GM18520 (cell line): ENCODE measurements around the gene PITPNM2.

Experiments used
- ATAC-seq: cut with Tn5 transposase; IDR thresholded peaks from one replicate; pipeline ENCODE4 v1.9.1; 2021; ENCODE audit not compliant: unreplicated experiment

PITPNM2 gene

GRCh38 chr12:123150744-123151456 is at the start of gene PITPNM2:
PITPNM2 (minus strand) TSS chr12:123151090; CDS start chr12:123034590, 116,500 bp downstream.
- peak; percentile 46 for ATAC-seq

GRCh38 chr12:123200414-123200813 is 49.5 kb upstream of the PITPNM2 start:
- no peak for ATAC-seq

GRCh38 chr12:123199936-123200335 is 49.0 kb upstream of the PITPNM2 start:
- ATAC-seq = no peak

GRCh38 chr12:123187637-123188036 is 36.7 kb upstream of the PITPNM2 start:
- no peak for ATAC-seq

GRCh38 chr12:123180171-123180570 is 29.3 kb upstream of the PITPNM2 start:
- ATAC-seq = no peak

- ATAC-seq = no peak
Observed at GRCh38 chr12:123171967-123172366, 21.1 kb upstream of the PITPNM2 start.

- ATAC-seq = no peak
Observed at GRCh38 chr12:123167329-123167728, 16.4 kb upstream of the PITPNM2 start.

- no peak for ATAC-seq
Observed at GRCh38 chr12:123165537-123165936, 14.6 kb upstream of the PITPNM2 start.

- ATAC-seq = no peak
Observed at GRCh38 chr12:123164710-123165261, 13.9 kb upstream of the PITPNM2 start.

GRCh38 chr12:123164222-123164621 is 13.3 kb upstream of the PITPNM2 start:
- ATAC-seq = no peak

- no peak for ATAC-seq
Observed at GRCh38 chr12:123163227-123163626, 12.3 kb upstream of the PITPNM2 start.

- no peak for ATAC-seq
Observed at GRCh38 chr12:123160801-123161487, 10.1 kb upstream of the PITPNM2 start.

GRCh38 chr12:123153906-123154305 is 3.0 kb upstream of the PITPNM2 start:
- ATAC-seq = no peak

GRCh38 chr12:123152833-123153232 is 1.9 kb upstream of the PITPNM2 start:
- ATAC-seq = no peak

GRCh38 chr12:123151457-123152454 is 866 bp upstream of the PITPNM2 start:
- ATAC-seq = no peak

- ATAC-seq = no peak
Observed at GRCh38 chr12:123150275-123150743, 581 bp downstream of the PITPNM2 start.

GRCh38 chr12:123149501-123150274 is 1.2 kb downstream of the PITPNM2 start:
- no peak for ATAC-seq

- no peak for ATAC-seq
Observed at GRCh38 chr12:123149088-123149487, 1.8 kb downstream of the PITPNM2 start.

GRCh38 chr12:123148655-123149054 is 2.2 kb downstream of the PITPNM2 start:
- no peak for ATAC-seq

- ATAC-seq = no peak
Observed at GRCh38 chr12:123148223-123148622, 2.7 kb downstream of the PITPNM2 start.
